Activated T-cell treated with anti-CD3 and anti-CD28 coated beads for 48 hours (primary cell): ENCODE results near the gene JMJD1C.
"Not testable (repeated sequence)": the region's sequence is repeated elsewhere in the genome, so short reads cannot be mapped to it uniquely, and the experiment has no call there.

ENCODE experiments used
- DNase-seq: peaks from one replicate; pipeline ENCODE4 v3.0.0-alpha.2; 2020; ENCODE audit warnings: low read depth

JMJD1C gene

GRCh38 chr10:63169624-63170023 is 296.2 kb downstream of the JMJD1C start:
- DNase-seq = no peak

- DNase-seq = no peak
Observed at GRCh38 chr10:63168821-63169462, 296.8 kb downstream of the JMJD1C start.

GRCh38 chr10:63166742-63167258 is 299.0 kb downstream of the JMJD1C start:
- DNase-seq = no peak

GRCh38 chr10:63165249-63165648 is 300.5 kb downstream of the JMJD1C start:
- DNase-seq = no peak

GRCh38 chr10:63164166-63164623 is 301.6 kb downstream of the JMJD1C start:
- DNase-seq = no peak

GRCh38 chr10:63161592-63161991 is 304.2 kb downstream of the JMJD1C start:
- DNase-seq = no peak

- DNase-seq = no peak
Observed at GRCh38 chr10:63157845-63158624, 307.7 kb downstream of the JMJD1C start.

- no peak for DNase-seq
Observed at GRCh38 chr10:63156236-63156635, 309.5 kb downstream of the JMJD1C start.

- no peak for DNase-seq
Observed at GRCh38 chr10:63155388-63156020, 310.3 kb downstream of the JMJD1C start.

- DNase-seq = no peak
Observed at GRCh38 chr10:63154546-63155387, 311.0 kb downstream of the JMJD1C start.

- not testable (repeated sequence) for DNase-seq
Observed at GRCh38 chr10:63153868-63154545, 311.8 kb downstream of the JMJD1C start.

GRCh38 chr10:63150745-63151144 is 315.0 kb downstream of the JMJD1C start:
- no peak for DNase-seq

GRCh38 chr10:63146503-63146902 is 319.3 kb downstream of the JMJD1C start:
- no peak for DNase-seq

GRCh38 chr10:63145782-63146181 is 320.0 kb downstream of the JMJD1C start:
- no peak for DNase-seq

- no peak for DNase-seq
Observed at GRCh38 chr10:63143987-63144386, 321.8 kb downstream of the JMJD1C start.

GRCh38 chr10:63142136-63142535 is 323.6 kb downstream of the JMJD1C start:
- no peak for DNase-seq

- no peak for DNase-seq
Observed at GRCh38 chr10:63140077-63140476, 325.7 kb downstream of the JMJD1C start.

- DNase-seq = no peak
Observed at GRCh38 chr10:63137306-63137705, 328.5 kb downstream of the JMJD1C start.

- DNase-seq = no peak
Observed at GRCh38 chr10:63133821-63134557, 331.8 kb downstream of the JMJD1C start.

- DNase-seq = peak; percentile 98
Observed at GRCh38 chr10:63133056-63133820, 332.5 kb downstream of the JMJD1C start, which contains the start of gene NRBF2. TSS of gene NRBF2 (plus strand) at chr10:63133328. CDS start at chr10:63133471, 143 bp downstream.
